HG02588 (cell line): Measurements from ENCODE around the gene FAM3C.

Source experiments
- ATAC-seq: cut with Tn5 transposase; IDR thresholded peaks from one replicate; pipeline ENCODE4 v1.9.1; 2021; ENCODE audit warnings: mild to moderate bottlenecking, moderate library complexity; ENCODE audit not compliant: unreplicated experiment

FAM3C gene

DNA sequence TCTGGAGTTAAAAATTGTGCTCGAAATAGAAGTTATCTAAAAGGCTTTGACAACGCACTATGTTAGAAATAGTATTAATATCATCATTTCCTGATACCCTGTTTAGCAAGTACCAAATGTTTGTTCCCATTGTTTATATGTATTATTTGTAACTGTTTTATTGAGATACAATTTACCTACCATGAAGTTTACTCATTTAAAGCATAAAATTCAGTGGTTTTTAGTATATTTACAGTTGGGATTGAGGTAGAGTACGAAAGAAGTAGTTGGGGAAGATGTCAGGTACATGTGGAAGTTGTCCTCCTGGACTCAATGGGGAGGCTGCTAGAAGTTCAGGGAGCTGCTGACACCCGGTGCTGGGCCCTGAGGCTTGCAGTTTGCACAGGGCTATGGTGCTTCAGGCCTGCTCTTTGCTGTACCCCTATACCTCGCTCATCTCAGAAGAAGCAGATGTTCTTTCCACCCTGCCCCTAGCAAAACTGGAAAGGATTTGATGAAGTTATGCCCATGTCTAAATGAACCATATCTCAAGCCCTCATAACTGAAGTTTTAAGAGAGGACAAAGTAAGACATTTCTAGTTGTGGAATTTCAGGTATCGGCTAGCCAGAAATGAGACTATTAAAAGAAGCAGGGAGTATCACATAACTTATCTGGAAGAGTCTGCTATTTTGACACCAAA, 92.5 kb downstream of the FAM3C start:
- ATAC-seq: no peak

DNA sequence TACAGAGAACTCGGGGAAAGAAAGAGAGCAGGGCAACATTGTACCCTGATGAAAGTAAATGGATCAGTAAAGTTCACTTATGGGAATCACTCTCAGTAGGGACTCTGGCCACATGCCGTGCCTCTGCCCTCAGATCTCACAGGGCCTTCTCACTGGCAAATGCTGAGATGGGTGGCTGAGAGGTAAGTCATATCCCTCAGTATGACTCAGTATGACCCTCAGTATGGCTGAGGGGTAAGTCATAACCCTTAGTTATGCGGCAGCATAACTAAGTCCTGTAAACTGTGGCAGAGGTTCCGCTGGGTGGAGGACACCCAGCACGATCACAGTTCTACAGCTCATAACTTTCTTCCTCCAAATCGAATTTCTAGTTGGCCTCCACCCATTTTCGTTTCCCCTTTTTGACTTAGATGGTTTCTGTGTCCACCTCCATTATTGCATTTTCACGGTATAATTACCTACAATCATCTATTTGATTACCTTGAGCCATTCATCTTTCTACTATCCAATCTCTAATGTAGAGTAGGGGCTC, 93.8 kb downstream of the FAM3C start:
- ATAC-seq: peak; percentile 95

DNA sequence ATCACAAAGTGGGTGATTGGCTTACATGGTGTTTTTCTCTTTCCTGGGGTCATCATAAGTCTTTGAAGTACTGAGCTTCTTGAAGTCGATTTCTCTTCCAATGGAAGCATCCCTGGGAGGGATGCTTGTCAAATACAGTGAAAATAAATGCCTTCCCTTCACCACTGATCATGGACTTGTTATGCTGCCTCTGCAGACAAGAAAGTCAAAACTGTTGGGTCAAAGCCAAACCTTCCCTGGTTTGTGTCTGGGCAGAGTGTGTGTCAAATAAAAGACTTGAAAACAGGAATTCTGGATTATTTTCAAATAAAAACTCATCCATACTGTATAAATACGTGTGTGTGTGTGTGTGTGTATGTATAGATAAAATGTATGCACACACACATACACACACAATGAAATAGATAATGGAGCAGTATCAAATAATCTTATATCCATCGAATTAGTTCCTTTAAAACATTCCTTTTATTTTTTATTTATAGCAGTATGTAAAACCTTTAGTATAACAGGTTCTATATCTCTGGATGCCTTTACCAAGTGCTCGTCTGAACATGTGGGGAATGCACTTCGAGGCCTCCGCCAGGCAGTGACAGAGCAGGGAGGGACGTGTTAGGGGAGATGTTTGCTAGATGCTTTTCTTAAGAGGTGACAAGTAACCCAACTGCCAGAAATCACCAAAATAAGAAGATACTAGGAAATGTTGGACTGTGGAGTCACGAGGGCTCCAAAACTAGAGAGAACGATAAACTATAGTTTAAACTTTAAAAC, 94.5 kb downstream of the FAM3C start:
- ATAC-seq: no peak

DNA sequence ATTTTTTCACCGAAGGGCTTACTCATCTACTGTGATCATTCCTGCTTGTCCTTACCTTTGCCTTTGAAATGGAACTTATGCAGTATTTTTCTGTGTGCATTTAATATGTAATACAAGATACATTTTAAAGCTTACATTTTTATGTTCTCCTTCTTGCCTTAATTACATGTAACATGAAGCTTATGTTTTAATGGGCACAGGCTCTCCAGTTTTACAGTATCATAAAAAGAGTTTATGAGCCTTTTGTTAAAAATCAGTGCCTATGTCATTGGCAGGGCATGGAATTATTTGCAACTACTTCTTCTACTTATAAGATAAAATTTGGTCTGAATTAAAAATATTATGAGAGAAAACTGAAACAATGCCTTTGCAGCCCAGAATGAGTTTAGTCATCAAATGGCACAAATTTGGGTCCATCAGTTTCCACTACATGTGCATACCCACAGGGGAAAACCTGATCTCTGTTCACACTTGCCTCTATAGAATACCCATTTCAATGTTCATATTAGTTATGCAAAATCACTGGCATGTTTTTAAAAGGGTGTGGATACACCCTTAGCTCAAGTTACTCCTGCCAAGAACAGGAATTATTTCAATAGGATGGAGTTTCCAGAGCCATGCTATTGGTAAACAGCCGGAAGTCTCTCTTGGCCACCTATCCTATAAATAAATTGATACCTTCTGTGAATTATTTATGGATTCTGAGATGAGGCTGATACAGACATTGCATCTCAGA, 95.3 kb downstream of the FAM3C start:
- no peak for ATAC-seq
